GM18526 (cell line): ENCODE measurements around the gene MED17.

ENCODE experiments used
- POLR2A ChIP-seq: IDR thresholded peaks from 3 replicates; pipeline ENCODE4 v1.6.1; 2011; ENCODE audit not compliant: insufficient read length; ENCODE audit errors: extremely low read depth

Gene MED17

GRCh38 chr11:93791493-93791892 is 7.4 kb downstream of the MED17 start:
- TF ChIP-seq POLR2A, result no peak

- no peak for TF ChIP-seq POLR2A
Measured at GRCh38 chr11:93796441-93797231, 12.6 kb downstream of the MED17 start.

GRCh38 chr11:93801366-93801765 is 17.3 kb downstream of the MED17 start:
- TF ChIP-seq POLR2A, result no peak

- TF ChIP-seq POLR2A, result no peak
Measured at GRCh38 chr11:93804879-93805278, 20.8 kb downstream of the MED17 start.

- TF ChIP-seq POLR2A, result no peak
Measured at GRCh38 chr11:93807980-93808379, 23.9 kb downstream of the MED17 start.

GRCh38 chr11:93813974-93814373 is 29.9 kb downstream of the MED17 start:
- TF ChIP-seq POLR2A, result no peak

GRCh38 chr11:93814966-93815633 is 31.0 kb downstream of the MED17 start:
- no peak for TF ChIP-seq POLR2A

GRCh38 chr11:93817426-93818348 is 33.6 kb downstream of the MED17 start:
- no peak for TF ChIP-seq POLR2A

- no peak for TF ChIP-seq POLR2A
Measured at GRCh38 chr11:93819966-93820695, 36.0 kb downstream of the MED17 start.

- TF ChIP-seq POLR2A, result no peak
Measured at GRCh38 chr11:93820847-93821246, 36.8 kb downstream of the MED17 start.

- TF ChIP-seq POLR2A, result no peak
Measured at GRCh38 chr11:93821617-93822016, 37.5 kb downstream of the MED17 start.

- no peak for TF ChIP-seq POLR2A
Measured at GRCh38 chr11:93822359-93822758, 38.3 kb downstream of the MED17 start.

- no peak for TF ChIP-seq POLR2A
Measured at GRCh38 chr11:93823210-93823609, 39.1 kb downstream of the MED17 start.

GRCh38 chr11:93827363-93827762 is 43.3 kb downstream of the MED17 start:
- no peak for TF ChIP-seq POLR2A

- no peak for TF ChIP-seq POLR2A
Measured at GRCh38 chr11:93829598-93829997, 45.5 kb downstream of the MED17 start.

- no peak for TF ChIP-seq POLR2A
Measured at GRCh38 chr11:93831343-93832127, 47.5 kb downstream of the MED17 start.
